ENCODE data around the gene KLRC1. TPM values are rescaled to one million over a fixed set of nuclear protein-coding genes. Genes with fewer than 3 reads are reported as not detected.
A peak's percentile ranks its signal among the peaks of the same experiment; 100 is the strongest.
"Not testable (repeated sequence)": the region's sequence is repeated elsewhere in the genome, so short reads cannot be mapped to it uniquely, and the experiment has no call there.

KLRC1 gene
- total RNA-seq, 1 experiment from 2014 or later = not detected

- intact Hi-C loops (cut with micrococcal nuclease; ENCODE audit: unreplicated experiment) = no loop called here
- Histone ChIP-seq H3K4me1 (ENCODE audit: insufficient read depth, low read length, poor library complexity, severe bottlenecking) (no peaks in the 10 kb centered on the region), H3K27me3 (replicated peaks; ENCODE audit: insufficient read depth, low read depth, low read length, poor library complexity) (no peaks in the 10 kb centered on the region), H3K4me3 (ENCODE audit: low read depth, low read length, poor library complexity, severe bottlenecking) (no peak overlapping the region), H3K9me3 (ENCODE audit: low read depth, low read length, poor library complexity, severe bottlenecking) (no peaks in the 10 kb centered on the region), H3K36me3 (ENCODE audit: insufficient read depth, low read length, poor library complexity, severe bottlenecking) (no peaks in the 10 kb centered on the region), H3K27ac (ENCODE audit: low read depth, low read length, poor library complexity, severe bottlenecking) (no peak overlapping the region)
- no TSS peak for BruUV-seq (replicated peaks)
- ChIA-PET CTCF (no interaction called here), POLR2A (ENCODE audit: low non-redundant PET) (no interaction called here)
- TF ChIP-seq EZH2 (IDR thresholded peaks at IDR 0.05; ENCODE audit: borderline replicate concordance, low read depth, low read length, poor library complexity, severe bottlenecking) (no peak), CTCF (conservative IDR thresholded peaks at IDR 0.05; ENCODE audit: low read depth, low read length) (no peak)
- no peak for DNase-seq (ENCODE audit: low spot score)
Measured at GRCh38 chr12:10448236-10448635, 4.9 kb downstream of the KLRC1 start.

DNA sequence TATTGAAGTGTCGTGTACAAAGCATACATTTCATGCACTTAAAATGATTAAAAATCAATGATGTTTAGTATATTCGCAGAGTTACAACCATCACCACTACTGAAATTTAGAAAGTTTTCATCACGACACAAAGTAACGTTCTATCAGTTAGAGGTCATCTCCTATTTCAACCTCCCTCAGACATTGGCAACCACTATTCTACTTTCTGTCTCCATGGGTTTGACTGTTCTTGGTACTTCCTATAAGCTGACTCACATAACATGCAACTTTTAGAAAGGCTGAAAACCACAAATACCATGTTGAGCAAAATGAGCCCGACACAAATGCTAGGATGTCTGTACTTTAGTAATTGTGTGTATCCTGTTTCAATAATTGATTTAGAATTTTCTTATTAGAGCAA lies 7.1 kb downstream of the KLRC1 start:
- H3K27ac ChIP-seq (ENCODE audit: low read depth, low read length, poor library complexity, severe bottlenecking); H3K27me3 ChIP-seq (replicated peaks; ENCODE audit: insufficient read depth, low read depth, low read length, poor library complexity); H3K36me3 ChIP-seq (ENCODE audit: insufficient read depth, low read length, poor library complexity, severe bottlenecking); POLR2A ChIA-PET (ENCODE audit: low non-redundant PET); intact Hi-C loops (cut with micrococcal nuclease; ENCODE audit: unreplicated experiment); CTCF ChIA-PET; BruUV-seq (replicated peaks); H3K9me3 ChIP-seq (ENCODE audit: low read depth, low read length, poor library complexity, severe bottlenecking); H3K4me1 ChIP-seq (ENCODE audit: insufficient read depth, low read length, poor library complexity, severe bottlenecking); H3K4me3 ChIP-seq (ENCODE audit: low read depth, low read length, poor library complexity, severe bottlenecking); DNase-seq (ENCODE audit: low spot score): not testable (repeated sequence)

GRCh38 chr12:10441144-10441543 lies 12.0 kb downstream of the KLRC1 start:
- H3K9me3 ChIP-seq (ENCODE audit: low read depth, low read length, poor library complexity, severe bottlenecking); intact Hi-C loops (cut with micrococcal nuclease; ENCODE audit: unreplicated experiment); H3K4me1 ChIP-seq (ENCODE audit: insufficient read depth, low read length, poor library complexity, severe bottlenecking); DNase-seq (ENCODE audit: low spot score); BruUV-seq (replicated peaks); H3K36me3 ChIP-seq (ENCODE audit: insufficient read depth, low read length, poor library complexity, severe bottlenecking); H3K27me3 ChIP-seq (replicated peaks; ENCODE audit: insufficient read depth, low read depth, low read length, poor library complexity); CTCF ChIA-PET; H3K27ac ChIP-seq (ENCODE audit: low read depth, low read length, poor library complexity, severe bottlenecking); POLR2A ChIA-PET (ENCODE audit: low non-redundant PET); H3K4me3 ChIP-seq (ENCODE audit: low read depth, low read length, poor library complexity, severe bottlenecking): not testable (repeated sequence)

DNA sequence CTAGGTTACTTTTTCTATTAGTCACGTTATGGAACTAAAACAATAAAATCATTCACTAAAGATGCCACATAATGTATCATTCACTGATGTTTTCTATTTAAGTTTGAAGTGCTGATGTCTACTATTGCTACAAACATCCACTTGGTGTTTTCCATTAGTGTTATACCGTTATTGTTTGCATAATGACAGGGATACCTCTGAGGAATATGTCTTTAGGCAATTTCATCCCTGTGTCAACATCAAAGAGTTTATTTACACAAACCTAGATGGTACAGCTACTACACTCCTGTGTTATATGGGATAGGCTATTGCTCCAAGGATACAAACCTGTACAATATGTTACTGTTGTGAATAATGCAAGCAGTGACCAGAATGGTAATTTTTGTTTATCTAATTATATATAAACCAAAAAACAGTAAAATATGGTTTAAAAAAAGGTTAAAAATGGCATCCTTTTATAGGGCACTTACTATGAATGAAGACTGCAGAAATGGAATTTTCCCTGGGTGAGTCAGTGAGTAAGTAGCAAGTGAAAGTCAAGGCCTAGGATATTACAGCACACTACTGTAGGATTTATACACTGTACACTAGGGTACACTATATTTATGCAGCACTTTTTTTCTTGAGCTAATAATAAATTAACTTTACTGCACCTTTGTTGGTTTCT lies 13.4 kb downstream of the KLRC1 start:
- POLR2A ChIA-PET (ENCODE audit: low non-redundant PET); BruUV-seq (replicated peaks); H3K27ac ChIP-seq (ENCODE audit: low read depth, low read length, poor library complexity, severe bottlenecking); H3K9me3 ChIP-seq (ENCODE audit: low read depth, low read length, poor library complexity, severe bottlenecking); H3K27me3 ChIP-seq (replicated peaks; ENCODE audit: insufficient read depth, low read depth, low read length, poor library complexity); intact Hi-C loops (cut with micrococcal nuclease; ENCODE audit: unreplicated experiment); DNase-seq (ENCODE audit: low spot score); H3K4me1 ChIP-seq (ENCODE audit: insufficient read depth, low read length, poor library complexity, severe bottlenecking); CTCF ChIA-PET; H3K4me3 ChIP-seq (ENCODE audit: low read depth, low read length, poor library complexity, severe bottlenecking); H3K36me3 ChIP-seq (ENCODE audit: insufficient read depth, low read length, poor library complexity, severe bottlenecking): not testable (repeated sequence)

- H3K36me3 ChIP-seq (ENCODE audit: insufficient read depth, low read length, poor library complexity, severe bottlenecking); H3K4me1 ChIP-seq (ENCODE audit: insufficient read depth, low read length, poor library complexity, severe bottlenecking); H3K9me3 ChIP-seq (ENCODE audit: low read depth, low read length, poor library complexity, severe bottlenecking); H3K27me3 ChIP-seq (replicated peaks; ENCODE audit: insufficient read depth, low read depth, low read length, poor library complexity); intact Hi-C loops (cut with micrococcal nuclease; ENCODE audit: unreplicated experiment); POLR2A ChIA-PET (ENCODE audit: low non-redundant PET); H3K27ac ChIP-seq (ENCODE audit: low read depth, low read length, poor library complexity, severe bottlenecking); DNase-seq (ENCODE audit: low spot score); CTCF ChIA-PET; BruUV-seq (replicated peaks); H3K4me3 ChIP-seq (ENCODE audit: low read depth, low read length, poor library complexity, severe bottlenecking): not testable (repeated sequence)
Measured at GRCh38 chr12:10437601-10438000, 15.6 kb downstream of the KLRC1 start.

DNA sequence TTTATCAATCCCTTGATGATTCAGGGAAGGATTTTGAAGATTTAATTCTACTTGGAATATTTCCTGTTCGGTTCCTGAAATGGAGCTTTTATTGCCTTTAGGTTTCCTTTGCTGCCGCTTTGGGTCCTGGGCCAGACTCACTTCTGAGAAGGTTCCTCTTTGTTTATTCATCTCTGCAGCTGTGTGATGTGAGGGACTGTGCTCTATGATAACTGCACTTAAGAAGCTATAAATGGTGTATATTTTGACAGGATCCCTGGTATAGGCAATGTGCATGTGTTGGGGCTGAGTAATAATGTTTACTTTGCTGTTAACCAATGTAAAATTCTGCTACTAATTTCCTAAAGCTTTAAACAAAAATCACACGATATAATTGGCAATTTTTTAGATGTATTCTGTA lies 17.4 kb downstream of the KLRC1 start, which contains the start of gene KLRC2:
Gene KLRC2 (minus strand): TSS at position 195 of the 400 bp plus-strand sequence. CDS start 24 bp downstream, at position 171.
- intact Hi-C loops (cut with micrococcal nuclease; ENCODE audit: unreplicated experiment); CTCF ChIA-PET; H3K27ac ChIP-seq (ENCODE audit: low read depth, low read length, poor library complexity, severe bottlenecking); H3K4me3 ChIP-seq (ENCODE audit: low read depth, low read length, poor library complexity, severe bottlenecking); H3K36me3 ChIP-seq (ENCODE audit: insufficient read depth, low read length, poor library complexity, severe bottlenecking); H3K27me3 ChIP-seq (replicated peaks; ENCODE audit: insufficient read depth, low read depth, low read length, poor library complexity); BruUV-seq (replicated peaks); POLR2A ChIA-PET (ENCODE audit: low non-redundant PET); H3K9me3 ChIP-seq (ENCODE audit: low read depth, low read length, poor library complexity, severe bottlenecking); H3K4me1 ChIP-seq (ENCODE audit: insufficient read depth, low read length, poor library complexity, severe bottlenecking): not testable (repeated sequence)
- peak; percentile 10 for DNase-seq (ENCODE audit: low spot score)

GRCh38 chr12:10430623-10431022 lies 22.6 kb downstream of the KLRC1 start:
- H3K27ac ChIP-seq (ENCODE audit: low read depth, low read length, poor library complexity, severe bottlenecking); H3K27me3 ChIP-seq (replicated peaks; ENCODE audit: insufficient read depth, low read depth, low read length, poor library complexity); BruUV-seq (replicated peaks); H3K9me3 ChIP-seq (ENCODE audit: low read depth, low read length, poor library complexity, severe bottlenecking); H3K4me3 ChIP-seq (ENCODE audit: low read depth, low read length, poor library complexity, severe bottlenecking); intact Hi-C loops (cut with micrococcal nuclease; ENCODE audit: unreplicated experiment); H3K4me1 ChIP-seq (ENCODE audit: insufficient read depth, low read length, poor library complexity, severe bottlenecking); POLR2A ChIA-PET (ENCODE audit: low non-redundant PET); CTCF ChIA-PET; H3K36me3 ChIP-seq (ENCODE audit: insufficient read depth, low read length, poor library complexity, severe bottlenecking); DNase-seq (ENCODE audit: low spot score): not testable (repeated sequence)

Measured in A673 (cell line).